Measurements from ENCODE around the gene TBC1D9B. TPM values are rescaled to one million over a fixed set of nuclear protein-coding genes. Genes with fewer than 3 reads are reported as not detected.
A peak's percentile ranks its signal among the peaks of the same experiment; 100 is the strongest.

Gene TBC1D9B
- total RNA-seq, 4 donors from 2014 or later = 75.5 to 115 (median 94.3) TPM

- intact Hi-C loops (cut with DNase I) = no loop called here
- peaks cover 23 to 26% of the 10 kb centered on the region in 2 donors for H3K36me3 ChIP-seq
- WGBS, 2 donors = 93 to 95% methylated on average over 8 of the region's 9 CpGs
- no peak for TF ChIP-seq POLR2A (IDR thresholded peaks at IDR 0.05)
- H3K27ac ChIP-seq = no peak overlapping the region
- no peaks in the 10 kb centered on the region for H3K9me3 ChIP-seq
- no peaks in the 10 kb centered on the region for H3K27me3 ChIP-seq
- no peak for DNase-seq
- no peak overlapping the region for H3K4me3 ChIP-seq (replicated peaks in 1 of 3)
- peaks cover 5 to 7% of the 10 kb centered on the region in 2 donors for H3K4me1 ChIP-seq
Observed at GRCh38 chr5:179862891-179863290, 44.8 kb downstream of the TBC1D9B start.

DNA sequence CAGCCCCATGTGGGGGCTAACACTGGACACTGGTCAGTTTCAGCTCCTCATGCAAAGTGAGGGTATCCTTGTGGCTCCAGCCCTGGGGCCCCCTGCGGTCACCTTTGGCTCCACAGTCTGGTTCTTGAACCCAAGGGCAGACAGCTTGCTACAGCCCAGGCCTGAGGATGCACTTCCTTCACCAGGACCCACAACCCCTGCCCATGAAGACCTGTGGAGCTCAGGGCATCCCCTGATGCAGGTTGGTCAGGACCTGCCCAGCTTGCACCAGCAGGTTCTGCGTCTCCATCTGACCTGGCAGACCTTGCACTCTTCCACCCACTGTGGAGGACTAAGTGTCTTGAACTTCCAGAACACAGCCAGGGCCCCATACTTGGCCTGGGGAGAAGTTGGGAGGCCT, 45.4 kb downstream of the TBC1D9B start:
- H3K27ac ChIP-seq = no peak overlapping the region
- H3K4me3 ChIP-seq (replicated peaks in 1 of 3) = no peak overlapping the region
- WGBS, 2 donors = 88 to 100% methylated on average over 1 of the region's 2 CpGs
- H3K9me3 ChIP-seq = no peaks in the 10 kb centered on the region
- peaks cover 19 to 22% of the 10 kb centered on the region in 2 donors for H3K36me3 ChIP-seq
- H3K4me1 ChIP-seq = peaks cover 5 to 7% of the 10 kb centered on the region in 2 donors
- intact Hi-C loops (cut with DNase I) = no loop called here
- TF ChIP-seq POLR2A (IDR thresholded peaks at IDR 0.05) = no peak
- TF ChIP-seq, protein P1, sequence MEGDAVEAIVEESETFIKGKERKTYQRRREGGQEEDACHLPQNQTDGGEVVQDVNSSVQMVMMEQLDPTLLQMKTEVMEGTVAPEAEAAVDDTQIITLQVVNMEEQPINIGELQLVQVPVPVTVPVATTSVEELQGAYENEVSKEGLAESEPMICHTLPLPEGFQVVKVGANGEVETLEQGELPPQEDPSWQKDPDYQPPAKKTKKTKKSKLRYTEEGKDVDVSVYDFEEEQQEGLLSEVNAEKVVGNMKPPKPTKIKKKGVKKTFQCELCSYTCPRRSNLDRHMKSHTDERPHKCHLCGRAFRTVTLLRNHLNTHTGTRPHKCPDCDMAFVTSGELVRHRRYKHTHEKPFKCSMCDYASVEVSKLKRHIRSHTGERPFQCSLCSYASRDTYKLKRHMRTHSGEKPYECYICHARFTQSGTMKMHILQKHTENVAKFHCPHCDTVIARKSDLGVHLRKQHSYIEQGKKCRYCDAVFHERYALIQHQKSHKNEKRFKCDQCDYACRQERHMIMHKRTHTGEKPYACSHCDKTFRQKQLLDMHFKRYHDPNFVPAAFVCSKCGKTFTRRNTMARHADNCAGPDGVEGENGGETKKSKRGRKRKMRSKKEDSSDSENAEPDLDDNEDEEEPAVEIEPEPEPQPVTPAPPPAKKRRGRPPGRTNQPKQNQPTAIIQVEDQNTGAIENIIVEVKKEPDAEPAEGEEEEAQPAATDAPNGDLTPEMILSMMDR (IDR thresholded peaks at IDR 0.05) = no peak
- DNase-seq = no peak
- no peaks in the 10 kb centered on the region for H3K27me3 ChIP-seq

DNA sequence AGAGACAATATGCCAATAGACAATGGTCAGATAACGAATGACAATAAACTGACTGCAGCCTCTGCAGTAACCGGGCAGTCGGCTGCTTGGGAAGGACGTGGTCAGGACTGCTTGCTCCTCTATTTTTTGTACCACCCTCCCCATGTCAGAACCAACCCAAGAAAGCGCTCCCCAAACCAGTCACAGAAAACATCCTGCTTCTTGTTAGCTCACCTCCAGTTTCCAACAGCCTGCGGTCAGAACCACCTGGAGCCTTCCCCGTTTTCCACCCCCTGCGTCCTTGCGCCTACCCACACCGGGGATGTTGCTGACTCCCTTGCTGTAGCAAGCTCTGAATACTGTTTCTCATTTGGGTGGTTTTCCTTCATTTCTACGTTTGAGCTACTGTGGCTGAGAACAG, 47.4 kb downstream of the TBC1D9B start:
- peaks cover 19% of the 10 kb centered on the region in 2 donors for H3K36me3 ChIP-seq
- no peaks in the 10 kb centered on the region for H3K27me3 ChIP-seq
- intact Hi-C loops (cut with DNase I) = no loop called here
- TF ChIP-seq, protein P1 (IDR thresholded peaks at IDR 0.05) = no peak
- no peak for TF ChIP-seq POLR2A (IDR thresholded peaks at IDR 0.05)
- H3K4me1 ChIP-seq = peaks cover 5 to 7% of the 10 kb centered on the region in 2 donors
- no peaks in the 10 kb centered on the region for H3K9me3 ChIP-seq
- 82 to 91% methylated on average over 11 of the region's 11 CpGs for WGBS, 2 donors
- no peak for DNase-seq
- no peak overlapping the region for H3K4me3 ChIP-seq (replicated peaks in 1 of 3)
- no peak overlapping the region for H3K27ac ChIP-seq

GRCh38 chr5:179858586-179859427, 48.9 kb downstream of the TBC1D9B start, which contains the start of gene MRNIP:
Gene MRNIP, minus strand, starts transcription at chr5:179858817. Its CDS starts 21 bp downstream, at chr5:179858796.
- DNase-seq = peak; percentile 98
- Histone ChIP-seq H3K4me1 (peaks cover 5 to 7% of the 10 kb centered on the region in 2 donors), H3K27me3 (no peaks in the 10 kb centered on the region), H3K27ac (peak within 1 kb of the TSS; percentile 75 to 84 (median 77)), H3K9me3 (no peaks in the 10 kb centered on the region), H3K4me3 (replicated peaks in 1 of 3) (peak within 1 kb of the TSS; percentile 65 to 92 (median 82)), H3K36me3 (peaks cover 9 to 14% of the 10 kb centered on the region in 2 donors)
- intact Hi-C loops (cut with DNase I) = loop anchor here (5.0 kb wide), 1 partner anchor 62 kb away; no protein-coding TSS in a partner anchor
- TF ChIP-seq, protein P1 (IDR thresholded peaks at IDR 0.05) = peak in 3 of 6 experiments; percentile 5 to 61 (median 12)
- TF ChIP-seq POLR2A (IDR thresholded peaks at IDR 0.05) = peak; percentile 8 to 95
- 0 to 1% methylated on average over 42 to 46 of the region's 90 CpGs for WGBS, 2 donors

DNA sequence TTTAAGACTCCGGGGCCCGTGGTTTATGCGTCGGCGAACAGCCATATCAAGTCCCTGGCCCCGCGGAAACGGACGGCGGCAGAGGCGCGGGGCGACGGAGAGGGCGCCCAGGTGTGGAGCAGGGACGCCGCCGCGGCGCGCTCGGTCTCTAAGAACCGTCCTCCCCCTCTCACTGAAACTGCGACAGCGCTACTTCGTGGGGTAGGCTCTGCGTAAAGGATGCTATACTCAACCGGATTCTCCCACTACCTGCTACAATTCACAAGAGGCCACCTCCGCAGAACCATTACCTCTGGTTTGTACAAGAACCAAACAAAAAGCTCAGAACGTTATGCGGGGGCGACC, 49.5 kb downstream of the TBC1D9B start:
- intact Hi-C loops (cut with DNase I) = loop anchor here (5.0 kb wide), 1 partner anchor 61 kb away; no protein-coding TSS in a partner anchor
- Histone ChIP-seq H3K4me3 (replicated peaks in 1 of 3) (peak overlapping the region; percentile 65 to 92 (median 82)), H3K4me1 (peaks cover 5 to 7% of the 10 kb centered on the region in 2 donors), H3K27me3 (no peaks in the 10 kb centered on the region), H3K9me3 (no peaks in the 10 kb centered on the region), H3K36me3 (peaks cover 3 to 9% of the 10 kb centered on the region in 2 donors), H3K27ac (peak overlapping the region; percentile 32 to 75 (median 38))
- DNase-seq = peak; percentile 53 to 54
- TF ChIP-seq, protein P1 (IDR thresholded peaks at IDR 0.05) = no peak
- TF ChIP-seq POLR2A (IDR thresholded peaks at IDR 0.05) = no peak
- WGBS, 2 donors = 0% methylated on average over 21 to 32 of the region's 32 CpGs

Data from thyroid gland (tissue), 4 donors.